ENCODE results near the gene BCL7C.

Gene BCL7C

DNA sequence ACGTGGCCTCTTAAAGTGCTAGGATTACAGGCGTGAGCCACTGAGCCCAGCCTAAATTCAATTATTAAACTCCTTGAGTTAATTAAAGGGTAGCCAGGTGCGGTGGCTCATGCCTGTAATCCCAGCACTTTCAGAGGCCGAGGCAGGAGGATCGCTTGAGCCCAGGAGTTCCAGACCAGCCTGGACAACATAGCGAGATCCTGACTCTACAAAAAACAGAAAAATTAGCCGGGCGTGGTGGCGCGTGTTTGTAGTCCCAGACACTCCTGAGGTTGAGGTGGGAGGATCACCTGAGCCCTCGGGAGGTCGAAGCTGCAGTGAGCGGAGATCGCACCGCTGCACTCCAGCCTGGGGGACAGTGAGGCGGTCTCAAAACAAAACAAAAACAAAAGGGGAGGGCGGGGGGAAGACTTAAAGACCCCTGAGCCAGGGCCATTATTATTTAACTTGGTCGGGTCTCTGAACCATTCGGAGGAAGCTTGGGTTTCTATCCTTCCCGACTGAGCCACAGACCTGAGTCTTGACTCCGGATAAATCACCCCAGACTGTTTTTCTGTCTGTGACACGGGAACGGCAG, 19.5 kb downstream of the BCL7C start:
- Histone ChIP-seq H3K4me2 (ENCODE audit: insufficient read depth, low read length, poor library complexity, severe bottlenecking) (peak overlapping the region; percentile 85), H3K4me3 (ENCODE audit: low read length in 2 of 2) (peak overlapping the region; percentile 92 to 94), H3K9me3 (replicated peaks in 1 of 2; ENCODE audit: control insufficient read depth in 2 of 2, insufficient read depth in 1 of 2, low read depth in 1 of 2, low read length in 2 of 2) (no peaks in the 10 kb centered on the region), H3K27ac (replicated peaks; ENCODE audit: low read length) (no peak overlapping the region), H3K14ac (ENCODE audit: low read length) (peak overlapping the region; percentile 97), H2AFZ (ENCODE audit: low read length) (peak overlapping the region; percentile 91), H3K9ac (ENCODE audit: low read depth, low read length, poor library complexity) (peak overlapping the region; percentile 99), H4K8ac (ENCODE audit: low read depth, low read length) (no peak overlapping the region), H2BK15ac (ENCODE audit: low read length) (no peak overlapping the region), H3K79me1 (ENCODE audit: low read depth, low read length) (no peaks in the 10 kb centered on the region), H3K23ac (ENCODE audit: low read depth, low read length, poor library complexity) (peak overlapping the region; percentile 99), H2AK5ac (ENCODE audit: low read depth, low read length) (no peak overlapping the region), H3K27me3 (ENCODE audit: control insufficient read depth in 3 of 3, insufficient read depth in 3 of 3, low read depth in 1 of 3, low read length in 3 of 3) (no peaks in the 10 kb centered on the region), H3K4ac (ENCODE audit: low read length) (no peak overlapping the region), H3K36me3 (replicated peaks in 1 of 2; ENCODE audit: control insufficient read depth in 2 of 2, insufficient read depth in 2 of 2, low read length in 2 of 2) (peaks cover 6 to 12% of the 10 kb centered on the region in 2 donors), H2BK120ac (ENCODE audit: low read depth, low read length) (no peak overlapping the region), H4K91ac (ENCODE audit: low read depth, low read length, poor library complexity) (no peak overlapping the region), H3K18ac (ENCODE audit: low read length) (peak overlapping the region; percentile 99), H3K4me1 (ENCODE audit: control insufficient read depth in 2 of 2, insufficient read depth in 1 of 2, low read depth in 1 of 2, low read length in 2 of 2) (peaks cover 9 to 11% of the 10 kb centered on the region in 2 donors), H2BK5ac (ENCODE audit: low read length) (peak overlapping the region; percentile 62), H2BK12ac (ENCODE audit: low read length) (no peak overlapping the region)
- no peak for DNase-seq (ENCODE audit: low spot score)
- no CpG with 5 or more reads among the region's 23 CpGs for WGBS, 2 donors (ENCODE audit: extremely low coverage in 2 of 2, insufficient read length in 2 of 2, insufficient replicate concordance in 1 of 2)

DNA sequence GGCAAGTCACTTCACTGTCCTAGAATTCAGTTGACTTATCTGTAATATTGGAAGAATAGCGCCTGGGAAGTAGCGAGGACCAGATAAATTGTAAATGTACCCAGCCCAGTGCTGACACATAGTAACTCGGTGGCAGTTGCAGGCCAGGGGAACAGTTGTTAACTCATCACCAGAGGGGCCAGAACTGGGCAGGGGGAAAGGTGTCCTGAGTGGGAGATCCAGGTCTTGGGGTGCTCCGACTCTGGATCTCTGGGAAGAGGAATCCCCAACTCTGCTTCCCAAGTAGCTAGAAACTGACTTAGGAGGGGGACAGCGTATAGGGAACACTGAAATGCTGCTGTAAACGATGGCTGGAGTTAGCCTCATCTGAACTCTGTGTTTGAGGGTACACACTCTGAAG, 23.0 kb downstream of the BCL7C start:
- no CpG with 5 or more reads among the region's 6 CpGs for WGBS, 2 donors (ENCODE audit: extremely low coverage in 2 of 2, insufficient read length in 2 of 2, insufficient replicate concordance in 1 of 2)

DNA sequence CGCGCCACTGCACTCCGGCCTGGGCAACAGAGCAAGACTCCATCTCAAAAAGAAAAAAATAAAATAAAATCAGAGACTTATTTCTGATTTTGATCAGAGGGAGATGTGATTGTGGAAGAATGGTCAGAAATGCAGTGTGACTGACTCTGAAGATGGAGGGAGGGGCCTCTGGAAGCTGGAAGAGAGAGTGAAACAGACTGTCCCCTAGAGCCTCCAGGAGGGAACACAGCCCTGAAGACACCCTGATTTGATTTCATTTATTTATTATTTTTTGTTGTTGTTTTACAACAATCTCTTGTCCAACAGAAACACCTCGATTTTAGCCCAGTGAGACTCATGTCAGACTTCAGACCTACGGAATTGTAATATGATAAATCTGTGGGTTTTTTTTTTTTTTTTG, 26.1 kb downstream of the BCL7C start:
- Histone ChIP-seq H2BK15ac (ENCODE audit: low read length) (no peak overlapping the region), H3K9me3 (replicated peaks in 1 of 2; ENCODE audit: control insufficient read depth in 2 of 2, insufficient read depth in 1 of 2, low read depth in 1 of 2, low read length in 2 of 2) (no peaks in the 10 kb centered on the region), H3K23ac (ENCODE audit: low read depth, low read length, poor library complexity) (no peak overlapping the region), H2AK5ac (ENCODE audit: low read depth, low read length) (no peak overlapping the region), H3K18ac (ENCODE audit: low read length) (no peak overlapping the region), H2BK12ac (ENCODE audit: low read length) (no peak overlapping the region), H3K4ac (ENCODE audit: low read length) (no peak overlapping the region), H2BK5ac (ENCODE audit: low read length) (no peak overlapping the region), H3K79me1 (ENCODE audit: low read depth, low read length) (no peaks in the 10 kb centered on the region), H2BK120ac (ENCODE audit: low read depth, low read length) (no peak overlapping the region), H4K8ac (ENCODE audit: low read depth, low read length) (no peak overlapping the region), H3K27ac (replicated peaks; ENCODE audit: low read length) (no peak overlapping the region), H3K9ac (ENCODE audit: low read depth, low read length, poor library complexity) (no peak overlapping the region), H3K36me3 (replicated peaks in 1 of 2; ENCODE audit: control insufficient read depth in 2 of 2, insufficient read depth in 2 of 2, low read length in 2 of 2) (peaks cover 2 to 3% of the 10 kb centered on the region in 2 donors), H3K4me1 (ENCODE audit: control insufficient read depth in 2 of 2, insufficient read depth in 1 of 2, low read depth in 1 of 2, low read length in 2 of 2) (no peaks in the 10 kb centered on the region), H3K4me2 (ENCODE audit: insufficient read depth, low read length, poor library complexity, severe bottlenecking) (no peak overlapping the region), H4K91ac (ENCODE audit: low read depth, low read length, poor library complexity) (no peak overlapping the region), H3K14ac (ENCODE audit: low read length) (no peak overlapping the region), H3K4me3 (ENCODE audit: low read length in 2 of 2) (no peak overlapping the region), H3K27me3 (ENCODE audit: control insufficient read depth in 3 of 3, insufficient read depth in 3 of 3, low read depth in 1 of 3, low read length in 3 of 3) (no peaks in the 10 kb centered on the region), H2AFZ (ENCODE audit: low read length) (no peak overlapping the region)
- no peak for DNase-seq (ENCODE audit: low spot score)
- WGBS, 2 donors (ENCODE audit: extremely low coverage in 2 of 2, insufficient read length in 2 of 2, insufficient replicate concordance in 1 of 2) = no CpG with 5 or more reads among the region's 5 CpGs

More for the DNA sequence above, 23.0 kb downstream of the BCL7C start:
- peaks cover 0 to 2% of the 10 kb centered on the region in 2 donors for H3K4me1 ChIP-seq (ENCODE audit: control insufficient read depth in 2 of 2, insufficient read depth in 1 of 2, low read depth in 1 of 2, low read length in 2 of 2)
- no peak overlapping the region for H3K18ac ChIP-seq (ENCODE audit: low read length)
- H2BK5ac ChIP-seq (ENCODE audit: low read length) = no peak overlapping the region
- no peak overlapping the region for H3K23ac ChIP-seq (ENCODE audit: low read depth, low read length, poor library complexity)
- no peak overlapping the region for H2AK5ac ChIP-seq (ENCODE audit: low read depth, low read length)
- H2BK120ac ChIP-seq (ENCODE audit: low read depth, low read length) = no peak overlapping the region
- no peak overlapping the region for H4K91ac ChIP-seq (ENCODE audit: low read depth, low read length, poor library complexity)
- H2BK12ac ChIP-seq (ENCODE audit: low read length) = no peak overlapping the region
- H3K27me3 ChIP-seq (ENCODE audit: control insufficient read depth in 3 of 3, insufficient read depth in 3 of 3, low read depth in 1 of 3, low read length in 3 of 3) = no peaks in the 10 kb centered on the region
- H2BK15ac ChIP-seq (ENCODE audit: low read length) = no peak overlapping the region
- H3K36me3 ChIP-seq (replicated peaks in 1 of 2; ENCODE audit: control insufficient read depth in 2 of 2, insufficient read depth in 2 of 2, low read length in 2 of 2) = peaks cover 2 to 9% of the 10 kb centered on the region in 2 donors
- H3K79me1 ChIP-seq (ENCODE audit: low read depth, low read length) = no peaks in the 10 kb centered on the region
- H3K4me2 ChIP-seq (ENCODE audit: insufficient read depth, low read length, poor library complexity, severe bottlenecking) = no peak overlapping the region
- H2AFZ ChIP-seq (ENCODE audit: low read length) = no peak overlapping the region
- no peak for DNase-seq (ENCODE audit: low spot score)
- no peak overlapping the region for H4K8ac ChIP-seq (ENCODE audit: low read depth, low read length)
- H3K14ac ChIP-seq (ENCODE audit: low read length) = no peak overlapping the region
- H3K9me3 ChIP-seq (replicated peaks in 1 of 2; ENCODE audit: control insufficient read depth in 2 of 2, insufficient read depth in 1 of 2, low read depth in 1 of 2, low read length in 2 of 2) = no peaks in the 10 kb centered on the region
- no peak overlapping the region for H3K9ac ChIP-seq (ENCODE audit: low read depth, low read length, poor library complexity)
- H3K4ac ChIP-seq (ENCODE audit: low read length) = no peak overlapping the region
- no peak overlapping the region for H3K27ac ChIP-seq (replicated peaks; ENCODE audit: low read length)
- H3K4me3 ChIP-seq (ENCODE audit: low read length in 2 of 2) = no peak overlapping the region

DNA sequence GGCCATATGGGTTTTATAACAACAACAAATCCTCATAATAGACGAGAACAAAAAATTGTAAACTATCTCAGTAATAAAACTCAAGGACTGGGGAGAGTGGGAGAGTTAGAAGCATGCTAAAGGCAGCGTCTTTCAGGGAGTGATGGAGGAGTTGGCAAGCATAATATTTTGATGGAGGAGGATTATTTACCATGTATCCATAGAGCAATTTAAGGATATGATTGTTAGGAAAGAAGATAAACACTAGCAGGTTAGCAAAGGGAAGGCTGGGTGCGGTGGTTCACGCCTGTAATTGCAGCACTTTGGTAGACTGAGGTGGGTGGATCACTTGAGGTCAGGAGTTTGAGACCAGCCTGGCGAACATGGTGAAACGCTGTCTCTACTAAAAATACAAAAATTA, 27.8 kb downstream of the BCL7C start:
- Histone ChIP-seq H2BK15ac (ENCODE audit: low read length) (no peak overlapping the region), H3K9me3 (replicated peaks in 1 of 2; ENCODE audit: control insufficient read depth in 2 of 2, insufficient read depth in 1 of 2, low read depth in 1 of 2, low read length in 2 of 2) (no peaks in the 10 kb centered on the region), H3K27ac (replicated peaks; ENCODE audit: low read length) (no peak overlapping the region), H3K23ac (ENCODE audit: low read depth, low read length, poor library complexity) (no peak overlapping the region), H3K4me1 (ENCODE audit: control insufficient read depth in 2 of 2, insufficient read depth in 1 of 2, low read depth in 1 of 2, low read length in 2 of 2) (no peaks in the 10 kb centered on the region), H3K27me3 (ENCODE audit: control insufficient read depth in 3 of 3, insufficient read depth in 3 of 3, low read depth in 1 of 3, low read length in 3 of 3) (no peaks in the 10 kb centered on the region), H3K4ac (ENCODE audit: low read length) (no peak overlapping the region), H2BK120ac (ENCODE audit: low read depth, low read length) (no peak overlapping the region), H2BK12ac (ENCODE audit: low read length) (no peak overlapping the region), H3K14ac (ENCODE audit: low read length) (no peak overlapping the region), H2AFZ (ENCODE audit: low read length) (no peak overlapping the region), H3K9ac (ENCODE audit: low read depth, low read length, poor library complexity) (no peak overlapping the region), H4K91ac (ENCODE audit: low read depth, low read length, poor library complexity) (no peak overlapping the region), H2BK5ac (ENCODE audit: low read length) (no peak overlapping the region), H4K8ac (ENCODE audit: low read depth, low read length) (no peak overlapping the region), H3K4me3 (ENCODE audit: low read length in 2 of 2) (no peak overlapping the region), H3K79me1 (ENCODE audit: low read depth, low read length) (no peaks in the 10 kb centered on the region), H3K4me2 (ENCODE audit: insufficient read depth, low read length, poor library complexity, severe bottlenecking) (no peak overlapping the region), H3K36me3 (replicated peaks in 1 of 2; ENCODE audit: control insufficient read depth in 2 of 2, insufficient read depth in 2 of 2, low read length in 2 of 2) (peaks cover 0 to 3% of the 10 kb centered on the region in 2 donors), H3K18ac (ENCODE audit: low read length) (no peak overlapping the region), H2AK5ac (ENCODE audit: low read depth, low read length) (no peak overlapping the region)
- DNase-seq (ENCODE audit: low spot score) = no peak
- no CpG with 5 or more reads among the region's 6 CpGs for WGBS, 2 donors (ENCODE audit: extremely low coverage in 2 of 2, insufficient read length in 2 of 2, insufficient replicate concordance in 1 of 2)
